H54 (cell line): ENCODE measurements around the gene HCRT.
"Not testable (repeated sequence)": the region's sequence is repeated elsewhere in the genome, so short reads cannot be mapped to it uniquely, and the experiment has no call there.

Experiments
- DNase-seq: peaks from one replicate; pipeline ENCODE4 v3.0.0; 2011; ENCODE audit warnings: low spot score, mixed read lengths; ENCODE audit not compliant: insufficient read length
- FAIRE-seq: peaks from 3 replicates; lab custom pipeline; 2011; peaks lifted over from hg19 to GRCh38; lab: Jason Lieb, UNC
- POLR2A ChIP-seq: IDR thresholded peaks from 2 replicates; pipeline ENCODE4 v1.6.1; 2011; ENCODE audit warnings: low read depth, mild to moderate bottlenecking, low read length

The HCRT gene

DNA sequence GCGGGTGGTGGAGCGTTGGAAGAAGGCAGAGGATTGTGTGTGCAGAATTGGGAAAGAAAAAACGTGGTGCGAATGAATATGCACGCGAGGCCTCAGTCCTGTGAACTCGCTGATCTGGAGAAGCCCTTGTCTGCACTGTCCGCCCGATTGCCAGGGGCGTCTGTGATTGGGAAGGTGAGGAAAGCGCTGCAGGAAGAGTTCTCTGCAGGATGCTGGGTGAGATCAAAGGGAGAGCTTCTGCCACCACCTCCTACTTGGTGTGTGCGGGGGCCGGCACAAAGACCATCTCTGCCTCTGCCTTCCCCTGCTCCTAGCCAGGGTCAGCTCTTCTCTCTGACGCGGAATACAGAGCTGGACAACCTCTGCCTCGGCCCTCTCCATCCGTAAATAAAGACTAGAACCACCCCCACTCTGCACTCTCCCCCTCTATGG, 29.6 kb downstream of the HCRT start:
- DNase-seq: no peak
- TF ChIP-seq POLR2A: no peak
- FAIRE-seq: no peak

DNA sequence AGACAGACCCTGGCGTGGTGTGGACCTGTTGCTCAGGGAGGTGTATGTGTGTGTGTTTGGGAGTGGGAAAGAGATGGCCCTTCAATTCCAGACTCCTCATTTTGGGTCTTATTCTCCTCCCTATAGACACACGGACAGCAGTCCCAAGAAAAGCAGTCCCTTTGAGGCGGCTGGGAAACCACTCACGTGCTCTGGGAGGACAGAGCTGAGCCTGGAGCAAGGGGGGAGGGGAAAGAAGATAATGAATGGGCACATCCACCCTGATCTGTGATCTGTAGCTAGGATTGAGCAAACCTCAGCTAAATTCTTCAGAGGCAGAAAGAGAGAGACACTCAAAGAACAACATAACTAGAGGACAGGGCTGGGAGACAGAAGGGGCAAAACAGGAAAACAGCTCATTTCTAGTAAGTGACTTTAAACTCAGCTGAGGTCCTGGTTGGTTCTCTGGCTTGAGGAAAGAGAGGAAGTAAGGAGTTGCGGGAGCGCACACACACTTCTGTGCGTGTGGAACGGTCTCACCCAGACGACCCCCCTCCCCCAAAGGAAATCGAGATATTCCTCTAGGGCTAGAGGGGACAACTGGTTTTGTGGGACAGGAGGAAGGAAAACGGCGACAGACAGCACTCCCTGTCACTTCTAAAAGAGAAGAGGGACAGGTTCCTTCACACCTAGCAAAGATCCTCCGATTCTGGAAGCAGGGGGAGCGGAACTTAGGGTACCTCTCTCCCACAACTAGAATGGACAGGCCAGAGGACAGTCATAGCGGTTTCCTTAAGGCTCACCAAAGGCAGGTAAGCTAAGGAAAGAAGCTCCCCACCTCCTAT, 31.1 kb downstream of the HCRT start:
- no peak for DNase-seq
- no peak for FAIRE-seq
- TF ChIP-seq POLR2A: no peak

DNA sequence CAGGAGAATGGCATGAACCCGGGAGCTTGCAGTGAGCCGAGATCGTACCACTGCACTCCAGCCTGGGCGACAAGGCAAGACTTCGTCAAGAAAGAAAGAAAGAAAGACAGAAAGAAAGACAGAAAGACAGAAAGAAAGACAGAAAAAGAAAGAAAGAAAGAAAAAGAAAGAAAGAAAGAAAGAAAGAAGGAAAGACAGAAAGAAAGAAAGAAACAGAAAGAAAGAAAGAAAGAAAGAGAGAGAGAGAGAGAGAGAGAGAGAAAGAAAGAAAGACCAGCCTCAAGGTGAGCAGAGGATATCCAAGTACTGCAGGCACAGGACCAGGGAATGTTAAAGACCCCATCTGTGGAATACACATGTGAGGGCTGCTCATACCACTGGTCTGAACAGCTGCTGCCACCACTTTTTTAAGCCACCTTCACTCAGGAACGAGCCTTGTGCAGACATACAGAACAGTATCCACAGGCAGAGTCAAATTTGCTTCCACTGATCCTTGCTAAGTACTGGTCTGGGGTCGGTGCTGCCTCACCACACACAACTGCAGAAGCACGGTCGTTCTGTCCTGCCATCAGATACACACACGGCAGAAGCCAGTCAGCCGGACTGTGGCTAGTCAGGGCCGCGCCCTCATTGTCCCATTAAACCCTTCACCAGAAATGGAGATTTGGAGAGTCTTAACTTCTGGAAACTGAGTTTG, 38.2 kb downstream of the HCRT start:
- TF ChIP-seq POLR2A: no peak
- FAIRE-seq (no peak), DNase-seq (no peak)

DNA sequence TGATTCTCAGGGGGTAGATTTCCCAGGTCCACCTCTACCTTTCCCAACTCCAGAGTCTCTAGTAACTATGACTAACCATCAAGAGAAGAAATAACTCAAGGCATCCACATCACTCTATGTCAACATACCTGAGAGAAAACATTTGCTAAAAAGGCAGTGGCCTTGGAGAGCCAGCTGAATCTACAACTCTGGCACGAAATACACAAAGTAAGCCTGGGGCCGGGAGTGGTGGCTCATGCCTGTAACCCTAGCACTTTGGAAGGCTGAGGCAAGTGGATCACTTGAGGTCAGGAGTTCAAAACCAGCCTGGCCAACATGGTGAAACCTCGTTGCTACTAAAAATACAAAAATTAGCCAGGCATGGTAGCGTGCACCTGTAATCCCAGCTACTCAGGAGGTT, 42.1 kb downstream of the HCRT start:
- FAIRE-seq, DNase-seq: not testable (repeated sequence)

DNA sequence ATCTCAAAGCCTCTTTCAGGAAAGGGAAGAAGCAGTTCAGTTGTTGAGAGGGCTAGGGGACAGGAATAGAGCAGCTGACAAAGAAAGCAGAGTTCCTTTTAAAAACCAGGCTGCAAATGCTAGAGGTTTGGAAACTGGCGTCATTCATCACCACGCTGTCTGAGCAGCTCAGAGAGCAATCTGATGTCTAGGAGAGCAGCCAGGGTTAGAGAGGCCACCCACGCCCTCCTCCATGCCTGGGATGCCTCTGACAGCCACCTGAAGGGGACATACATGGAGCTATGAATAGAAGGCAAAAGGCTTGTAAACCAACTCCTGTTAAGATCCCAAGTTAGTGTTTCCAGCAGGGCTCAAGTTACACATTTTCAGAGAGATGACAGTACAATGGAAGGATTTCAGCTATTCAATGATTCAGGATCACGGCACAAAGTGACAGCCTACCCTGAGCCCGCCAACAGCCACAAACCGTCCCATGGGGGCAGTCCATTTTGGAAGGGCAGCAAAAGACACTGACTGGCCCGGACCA, 42.8 kb downstream of the HCRT start:
- no peak for DNase-seq
- TF ChIP-seq POLR2A: no peak
- FAIRE-seq: no peak

DNA sequence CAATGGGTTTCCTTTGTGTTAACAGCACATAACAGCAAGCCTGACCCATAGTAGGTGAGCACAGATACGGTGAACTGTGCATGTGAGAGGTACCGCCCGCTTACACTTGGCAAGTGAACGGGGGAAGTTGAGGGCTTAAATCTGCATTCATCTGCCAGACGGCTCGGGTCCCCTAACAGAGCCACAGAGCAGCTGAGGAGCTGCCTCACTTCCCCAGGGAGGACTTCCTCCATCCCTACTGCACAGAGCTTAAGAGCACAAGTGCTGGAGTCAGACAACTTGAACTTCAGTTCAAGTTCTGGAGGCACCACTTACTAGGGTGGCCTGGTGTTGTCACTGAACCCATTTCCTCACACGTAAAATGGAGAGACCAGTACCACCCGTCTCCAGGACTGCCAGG, 43.9 kb downstream of the HCRT start:
- no peak for FAIRE-seq
- DNase-seq: no peak
- TF ChIP-seq POLR2A: no peak

DNA sequence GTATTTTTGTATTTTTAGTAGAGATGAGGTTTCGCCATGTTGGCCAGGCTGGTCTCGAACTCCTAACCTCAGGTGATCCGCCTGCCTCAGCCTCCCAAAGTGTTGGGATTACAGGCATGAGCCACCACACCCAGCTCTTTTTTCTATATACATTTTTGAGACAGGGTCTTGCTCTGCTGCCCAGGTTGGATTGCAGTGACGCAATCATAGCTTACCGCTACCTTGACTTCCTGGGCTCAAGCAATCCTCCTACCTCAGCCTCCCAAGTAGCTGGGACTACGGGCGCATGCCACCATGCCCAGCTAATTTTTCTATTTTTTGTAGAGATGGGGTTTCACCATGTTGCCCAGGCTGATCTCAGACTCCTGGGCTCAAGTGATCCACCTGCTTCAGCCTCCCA, 44.6 kb downstream of the HCRT start:
- FAIRE-seq, DNase-seq: not testable (repeated sequence)

DNA sequence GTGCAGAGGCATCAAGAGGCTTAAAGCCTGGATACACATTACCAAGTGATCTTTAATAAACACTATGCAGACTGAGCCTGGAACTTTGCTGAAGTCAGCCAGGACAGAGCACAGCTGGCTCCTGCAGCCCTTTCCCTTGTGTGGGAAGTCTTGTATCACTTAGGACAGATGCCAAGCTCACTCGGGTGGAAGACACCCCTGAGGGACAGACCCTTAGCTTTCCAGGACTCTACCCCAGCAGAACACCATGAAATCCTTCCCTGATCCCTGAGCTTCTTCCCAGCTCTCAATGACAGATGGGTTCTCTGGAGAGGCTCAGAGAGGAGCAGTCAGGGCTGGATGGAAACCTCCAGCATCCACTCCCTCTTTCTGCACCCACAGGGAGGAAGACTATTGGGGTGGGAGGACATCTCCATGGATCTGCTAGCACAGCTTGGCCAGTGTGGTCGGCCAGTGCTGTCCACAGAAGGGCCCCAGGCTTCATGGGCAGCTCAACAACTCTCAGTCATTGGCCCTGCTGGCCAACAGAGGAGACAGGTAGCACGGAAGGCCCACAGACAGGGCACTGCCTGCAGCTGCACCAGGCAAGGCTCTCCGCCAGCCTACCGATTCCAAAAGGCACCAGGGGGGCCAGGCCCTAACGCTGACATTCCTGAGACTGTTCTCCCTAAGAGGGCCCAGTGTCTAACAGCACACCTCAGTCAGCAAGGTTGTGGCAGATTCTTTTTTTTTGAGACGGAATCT, 46.3 kb downstream of the HCRT start:
- TF ChIP-seq POLR2A: no peak
- FAIRE-seq (no peak), DNase-seq (no peak)

DNA sequence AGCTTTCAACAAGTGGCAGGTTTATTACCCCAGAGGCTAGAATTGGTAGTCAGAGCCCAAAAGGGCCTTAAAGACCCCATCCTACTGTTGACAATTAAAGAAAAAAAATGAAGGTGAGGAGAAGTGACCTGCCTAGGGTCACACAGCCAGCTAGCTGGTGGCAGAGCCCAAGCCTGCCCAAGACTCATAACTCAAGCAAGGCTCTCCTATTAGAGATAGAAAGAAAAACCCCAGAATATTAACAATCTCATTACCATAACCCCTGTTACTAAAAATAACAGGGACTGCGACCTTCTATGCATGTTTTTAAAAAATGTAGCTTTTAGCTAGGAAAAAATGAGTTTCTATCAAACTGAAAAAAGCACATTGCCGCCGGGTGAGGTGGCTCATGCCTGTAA, 48.6 kb downstream of the HCRT start:
- no peak for TF ChIP-seq POLR2A
- no peak for FAIRE-seq
- DNase-seq: no peak

DNA sequence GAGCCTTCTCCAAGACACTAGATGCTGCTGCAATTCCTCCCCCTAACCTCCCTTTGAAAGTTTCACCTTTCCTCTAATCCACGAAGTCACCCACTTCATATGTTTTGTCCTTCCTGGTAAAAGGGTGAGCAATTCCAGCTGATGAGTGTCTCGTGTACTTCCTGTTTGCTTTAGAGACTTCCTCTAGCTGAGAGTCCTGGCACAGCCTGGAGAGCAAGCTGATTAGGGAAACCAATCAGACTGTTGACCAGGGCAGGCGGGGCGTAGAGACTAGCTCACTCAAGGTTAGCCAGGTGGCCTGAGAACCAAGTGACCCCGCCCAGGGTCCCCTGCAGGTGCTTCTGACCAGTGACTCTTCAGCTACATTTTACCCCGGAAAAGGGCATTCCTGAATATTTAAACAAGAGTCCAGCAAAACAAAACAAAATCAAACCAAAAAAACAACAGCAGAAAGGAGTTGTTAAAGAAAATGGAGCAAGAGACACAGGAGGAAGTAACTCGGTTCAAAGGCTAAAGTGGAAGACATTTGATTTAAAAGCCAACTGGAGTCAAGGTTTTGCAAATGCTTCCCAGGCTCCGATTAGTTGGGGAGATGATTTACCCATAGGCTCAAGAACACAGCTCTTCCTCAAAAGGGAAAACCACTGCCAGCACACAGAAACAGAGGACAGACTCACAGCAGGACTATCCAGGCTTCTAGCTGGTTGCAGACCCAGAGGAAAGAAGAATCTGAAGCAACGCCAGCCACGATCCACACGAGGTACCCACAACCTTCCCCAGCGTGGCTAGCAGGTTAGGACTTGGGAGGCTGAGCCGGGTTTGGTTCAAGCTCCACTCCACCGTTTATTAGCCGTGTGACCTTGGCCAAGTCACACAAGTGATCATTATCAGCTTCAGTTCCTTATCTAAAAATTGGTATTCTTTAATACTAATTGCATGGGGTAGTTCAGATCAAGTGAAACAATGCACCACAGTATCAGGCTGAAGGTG, 49.3 kb downstream of the HCRT start:
- peak; percentile 79 for DNase-seq
- FAIRE-seq: no peak
- TF ChIP-seq POLR2A: no peak

DNA sequence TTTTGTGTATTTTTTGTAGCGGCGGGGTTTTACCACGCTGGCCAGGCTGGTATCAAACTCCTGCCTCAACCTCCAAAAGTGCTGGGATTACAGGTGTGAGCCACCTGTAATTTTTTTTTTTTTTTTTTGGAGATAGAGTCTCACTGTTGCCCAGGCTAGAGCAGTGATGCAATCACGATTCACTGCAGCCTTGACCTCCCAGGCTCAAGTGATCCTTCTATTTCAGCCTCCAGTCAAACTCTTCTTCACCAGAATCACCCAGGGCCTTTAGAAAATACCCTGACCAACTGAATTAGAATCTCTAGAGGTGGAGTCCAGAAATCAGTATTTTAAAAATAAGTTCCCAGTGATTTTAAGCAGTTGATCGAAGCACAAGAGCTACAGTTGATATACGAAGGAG, 50.1 kb downstream of the HCRT start:
- DNase-seq (no peak), FAIRE-seq (no peak)
- no peak for TF ChIP-seq POLR2A
